Stimulated activated CD4-positive, alpha-beta T cell treated with anti-CD3 and anti-CD28 coated beads, Interleukin-1b, Interleukin-23, amount 100 ng/mL, for 48 hours (primary cell): ENCODE results near the gene DXO.
A peak's percentile ranks its signal among the peaks of the same experiment; 100 is the strongest.
"Not testable (repeated sequence)": the region's sequence is repeated elsewhere in the genome, so short reads cannot be mapped to it uniquely, and the experiment has no call there.

Experiments
- DNase-seq: peaks from one replicate; pipeline ENCODE4 v3.0.0-alpha.2; 2020

Gene DXO

GRCh38 chr6:31979238-31979898 lies 7.4 kb upstream of the DXO start:
- DNase-seq = no peak

GRCh38 chr6:31978831-31979230 lies 6.9 kb upstream of the DXO start:
- DNase-seq = no peak

GRCh38 chr6:31977816-31978431 lies 6.0 kb upstream of the DXO start:
- no peak for DNase-seq

- not testable (repeated sequence) for DNase-seq
These were observed 4.1 kb upstream of the DXO start for GRCh38 chr6:31976065-31976464.

GRCh38 chr6:31972709-31973350 lies 892 bp upstream of the DXO start:
- no peak for DNase-seq

GRCh38 chr6:31971279-31971992 lies 502 bp downstream of the DXO start:
- no peak for DNase-seq

- no peak for DNase-seq
These were observed 1.2 kb downstream of the DXO start for GRCh38 chr6:31970604-31971271.

DNA sequence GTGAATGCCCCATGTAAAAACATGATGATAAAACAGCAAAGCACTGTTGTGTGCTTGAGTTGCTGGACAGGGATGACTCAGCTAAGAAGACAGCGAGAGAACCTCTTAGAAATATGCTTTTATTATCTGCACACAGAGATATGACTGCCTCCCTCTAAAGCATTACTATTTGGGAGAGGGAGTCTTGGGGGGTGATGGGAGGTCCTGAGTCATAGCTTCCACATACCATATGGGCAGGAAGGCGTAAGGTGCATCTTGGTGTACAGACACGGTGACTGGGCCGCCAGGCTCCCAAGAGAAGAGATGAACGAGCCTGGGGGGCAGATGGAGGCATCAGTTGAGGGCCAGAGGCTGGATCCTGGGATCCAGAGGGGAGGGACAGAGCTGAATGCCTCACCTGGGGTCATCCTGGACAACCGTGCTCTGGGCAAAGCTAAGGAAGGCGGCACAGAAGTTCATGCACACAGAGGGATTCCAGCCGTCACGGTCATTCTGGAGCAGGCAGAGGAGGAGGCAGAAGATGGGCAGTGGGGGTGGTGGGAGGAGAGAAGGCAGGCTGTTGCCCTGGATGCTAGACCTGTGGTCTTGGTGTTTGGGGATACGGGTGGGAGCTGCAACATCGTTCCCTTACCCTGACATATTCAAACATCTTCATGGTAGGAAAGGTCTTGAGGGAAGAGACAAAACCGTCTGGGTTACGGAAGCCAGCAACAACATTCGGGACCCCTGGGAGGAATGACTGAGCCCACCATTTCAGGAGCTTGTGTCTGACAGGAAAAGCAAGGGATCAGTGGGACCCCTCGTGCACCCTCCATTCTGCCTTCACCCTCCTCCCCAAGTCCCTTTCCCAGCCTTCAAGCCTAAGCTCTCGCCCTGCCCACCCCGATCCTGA lies 2.0 kb downstream of the DXO start:
- DNase-seq = no peak

DNA sequence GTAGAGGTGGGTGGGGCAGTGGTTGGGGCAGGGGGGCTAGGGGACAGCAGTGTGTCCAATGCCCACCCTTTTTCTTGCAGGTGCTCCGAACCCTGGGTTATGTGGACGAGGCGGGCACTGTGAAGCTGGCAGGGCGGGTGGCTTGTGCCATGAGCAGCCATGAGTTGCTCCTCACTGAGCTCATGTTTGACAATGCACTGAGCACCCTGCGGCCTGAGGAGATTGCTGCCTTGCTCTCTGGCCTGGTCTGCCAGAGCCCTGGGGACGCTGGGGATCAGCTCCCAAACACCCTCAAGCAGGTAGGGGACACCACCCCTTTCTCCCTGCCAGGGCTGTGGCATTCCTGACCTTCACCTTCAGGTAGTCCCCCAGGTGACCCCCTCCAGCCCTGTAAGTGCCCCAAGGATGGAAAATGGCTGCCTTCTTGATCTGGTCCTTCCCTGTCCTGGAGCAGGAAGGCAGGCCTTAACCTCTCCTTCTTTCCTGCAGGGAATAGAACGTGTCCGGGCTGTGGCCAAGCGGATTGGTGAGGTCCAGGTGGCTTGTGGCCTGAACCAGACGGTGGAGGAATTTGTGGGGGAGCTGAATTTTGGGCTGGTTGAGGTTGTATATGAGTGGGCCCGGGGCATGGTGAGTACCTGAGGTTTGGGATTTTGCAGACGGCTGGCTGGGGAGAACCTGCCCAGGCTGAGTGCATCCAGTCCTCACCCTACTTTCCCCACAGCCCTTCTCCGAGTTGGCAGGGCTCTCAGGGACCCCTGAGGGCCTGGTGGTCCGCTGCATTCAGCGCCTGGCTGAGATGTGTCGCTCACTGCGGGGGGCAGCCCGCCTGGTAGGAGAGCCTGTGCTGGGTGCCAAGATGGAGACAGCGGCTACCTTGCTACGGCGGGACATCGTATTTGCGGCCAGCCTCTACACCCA lies 2.9 kb downstream of the DXO start:
- no peak for DNase-seq

GRCh38 chr6:31968326-31968725 lies 3.6 kb downstream of the DXO start:
- no peak for DNase-seq

GRCh38 chr6:31967926-31968320 lies 4.0 kb downstream of the DXO start:
- no peak for DNase-seq

DNA sequence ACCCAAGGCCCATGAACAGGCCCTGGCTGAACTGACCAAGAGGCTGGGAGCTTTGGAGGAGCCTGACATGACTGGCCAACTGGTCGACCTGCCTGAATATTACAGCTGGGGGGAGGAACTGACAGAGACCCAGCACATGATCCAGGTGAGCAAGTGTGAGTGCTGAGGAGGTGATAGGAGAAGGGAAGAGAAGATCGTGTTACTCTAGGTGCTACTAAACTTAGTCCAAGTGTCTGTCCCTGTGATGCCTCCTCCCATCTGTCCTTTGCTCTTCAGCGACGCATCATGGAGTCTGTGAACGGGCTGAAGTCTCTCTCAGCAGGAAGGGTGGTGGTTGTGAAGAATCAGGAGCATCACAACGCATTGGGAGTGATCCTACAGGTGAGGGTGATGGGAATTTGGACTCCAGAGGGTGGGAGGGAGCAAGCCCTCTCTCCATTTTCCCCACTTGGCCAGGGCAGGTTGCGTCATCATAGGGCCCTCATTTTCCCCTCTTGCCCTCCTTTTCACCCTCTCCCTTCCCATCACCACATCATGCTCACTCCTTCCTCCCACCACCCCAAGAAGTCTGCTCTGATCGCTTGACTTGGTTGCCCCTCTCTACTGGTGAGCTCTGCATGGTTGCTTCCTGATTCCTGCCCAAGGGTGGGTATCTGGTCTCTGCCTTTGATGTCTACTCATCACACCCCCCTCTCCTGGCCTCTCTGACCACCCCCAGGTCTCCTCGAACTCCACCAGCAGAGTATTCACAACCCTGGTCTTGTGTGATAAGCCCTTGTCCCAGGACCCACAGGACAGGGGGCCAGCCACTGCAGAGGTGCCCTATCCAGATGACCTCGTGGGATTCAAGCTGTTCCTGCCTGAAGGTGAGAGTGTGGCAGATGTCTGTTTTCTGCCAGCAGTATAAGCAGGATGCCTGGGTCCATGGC lies 4.7 kb downstream of the DXO start:
- no peak for DNase-seq

- no peak for DNase-seq
These were observed 5.4 kb downstream of the DXO start for GRCh38 chr6:31966506-31966905.

GRCh38 chr6:31965700-31966099 lies 6.2 kb downstream of the DXO start:
- no peak for DNase-seq

GRCh38 chr6:31963921-31964320 lies 8.0 kb downstream of the DXO start:
- DNase-seq = no peak

DNA sequence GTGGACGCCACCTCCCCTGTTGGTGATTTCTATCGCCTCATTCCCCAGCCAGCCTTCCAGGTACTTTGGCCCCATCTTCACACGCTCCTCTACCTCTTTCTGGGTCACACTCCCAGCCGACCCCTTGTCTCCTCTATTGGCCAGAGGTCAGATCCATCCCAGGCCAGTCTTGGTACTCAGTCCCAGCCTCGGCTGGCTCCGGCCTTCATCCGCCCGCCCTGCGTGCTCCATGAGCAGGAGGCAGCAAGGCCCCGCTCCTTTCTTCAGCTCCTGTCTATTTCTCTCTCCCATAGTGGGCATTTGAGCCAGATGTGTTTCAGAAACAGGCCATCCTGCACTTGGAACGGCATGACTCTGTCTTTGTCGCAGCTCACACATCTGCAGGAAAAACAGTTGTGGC lies 10.3 kb downstream of the DXO start:
- DNase-seq = no peak

GRCh38 chr6:31958741-31959739 lies 12.9 kb downstream of the DXO start, which contains the start of the genes NELFE and SKIC2:
NELFE (minus strand) TSS chr6:31958971; CDS start chr6:31958446, 525 bp downstream.
SKIC2 (plus strand) TSS chr6:31959175; CDS start chr6:31959193, 18 bp downstream.
- peak; percentile 99 for DNase-seq

DNA sequence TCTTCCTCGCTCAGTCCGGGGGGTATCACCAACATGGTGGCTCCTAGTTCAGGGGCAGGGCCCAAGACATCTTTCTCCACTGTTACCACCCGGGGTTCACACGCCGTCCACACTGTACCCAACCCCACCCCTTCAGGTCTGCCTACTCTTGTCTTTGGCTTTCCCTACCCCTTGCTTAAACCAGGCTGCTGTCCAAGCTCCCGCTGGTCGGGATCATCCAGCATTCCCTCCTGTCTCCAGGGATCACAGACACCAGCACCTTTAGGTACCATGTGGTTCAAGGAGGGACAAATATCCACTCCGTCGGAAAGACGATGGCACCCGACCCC lies 13.6 kb downstream of the DXO start:
- DNase-seq = no peak
